GM12878 (cell line): ENCODE results near the gene TGFB1. TPM values are rescaled to one million over a fixed set of nuclear protein-coding genes. Genes with fewer than 3 reads are reported as not detected.

ENCODE experiments used
- ATAC-seq: fragments of 200-7000 bp; cut with Tn5 transposase; 3 replicates; pipeline ENCODE4 v1.9.1; 2020; ENCODE audit warnings: mild to moderate bottlenecking, moderate library complexity
- BruUV-seq: library from RNA; stranded (reverse); fragments of 400-500 nt; replicated peaks from 2 replicates; lab custom pipeline; 2021; lab: Mats Ljungman, UMichigan
- CTCF ChIA-PET: fragments of 300-600 bp; sonication (Branson Sonifier 250); formaldehyde crosslinking; extraction: SDS; loops from one replicate; lab custom pipeline; 2021; ENCODE audit warnings: inconsistent platforms; lab: Yijun Ruan, JAX
- POLR2A ChIA-PET: fragments of 350-600 bp; formaldehyde crosslinking; extraction: SDS; loops from one replicate; lab custom pipeline; 2021; ENCODE audit warnings: inconsistent platforms; lab: Charles Lee
- RAD21 ChIA-PET: fragments of 300-600 bp; sonication (Branson Sonifier 250); formaldehyde crosslinking; loops from one replicate; lab custom pipeline; 2023; ENCODE audit warnings: antibody characterized with exemption; ENCODE audit not compliant: unreplicated experiment; lab: Charles Lee
- SMC1A ChIA-PET: fragments of 300-600 bp; sonication (Branson Sonifier 250); formaldehyde crosslinking; loops from one replicate; lab custom pipeline; 2023; ENCODE audit not compliant: unreplicated experiment, uncharacterized antibody; lab: Charles Lee
- DNase-seq: peaks from one replicate; pipeline ENCODE4 v3.0.0-alpha.2; 2011; ENCODE audit warnings: low read depth, low spot score
- FAIRE-seq: peaks from 3 replicates; lab custom pipeline; 2011; peaks lifted over from hg19 to GRCh38; lab: Jason Lieb, UNC
- H2AFZ ChIP-seq: 2 replicates; pipeline ENCODE4 v1.6.0; 2011; ENCODE audit warnings: low read depth, low read length, control low read depth; ENCODE audit not compliant: control insufficient read depth
- H3K27ac ChIP-seq: 2 replicates; pipeline ENCODE4 v1.5.1; 2011; ENCODE audit warnings: control low read depth; ENCODE audit not compliant: control insufficient read depth, insufficient read depth
- H3K27me3 ChIP-seq, 2 experiments: replicated peaks in 1 of 2; 2 replicates each; pipeline versions ENCODE4 v1.6.0 to v1.6.1; 2011; ENCODE audit warnings: low read length in 1 of 2; ENCODE audit not compliant: control insufficient read depth in 2 of 2, insufficient read depth in 2 of 2
- H3K36me3 ChIP-seq, 2 experiments: 2 replicates each; pipeline ENCODE4 v1.5.1; 2011; ENCODE audit warnings: low read length in 1 of 2; ENCODE audit not compliant: control insufficient read depth in 2 of 2, insufficient read depth in 2 of 2
- H3K4me1 ChIP-seq: 2 replicates; pipeline ENCODE4 v1.6.1; 2011; ENCODE audit warnings: mild to moderate bottlenecking, low read length, moderate library complexity, mixed read lengths; ENCODE audit not compliant: control insufficient read depth, insufficient read depth
- H3K4me2 ChIP-seq: 2 replicates; pipeline ENCODE4 v1.6.0; 2011; ENCODE audit warnings: control low read depth; ENCODE audit not compliant: control insufficient read depth, insufficient read depth
- H3K4me3 ChIP-seq: fragments of 200-600 bp; sonication (generic); 2 replicates; pipeline ENCODE4 v1.5.1; 2016
- H3K79me2 ChIP-seq: 2 replicates; pipeline ENCODE4 v1.6.0; 2011; ENCODE audit warnings: low read length; ENCODE audit not compliant: control insufficient read depth, insufficient read depth
- H3K9ac ChIP-seq: 2 replicates; pipeline ENCODE4 v1.8.0; 2011; ENCODE audit warnings: low read length, control low read depth, mixed read lengths; ENCODE audit not compliant: control insufficient read depth, insufficient read depth
- H3K9me3 ChIP-seq: replicated peaks from 3 replicates; pipeline ENCODE4 v1.5.1; 2011; ENCODE audit warnings: mild to moderate bottlenecking, low read length; ENCODE audit not compliant: control insufficient read depth, insufficient read depth
- H4K20me1 ChIP-seq: 2 replicates; pipeline ENCODE4 v1.6.0; 2011; ENCODE audit not compliant: control insufficient read depth, insufficient read depth
- BACH1 ChIP-seq: fragments of 450-650 bp; IDR thresholded peaks from 2 replicates; pipeline ENCODE4 v1.6.1; 2017; ENCODE audit warnings: mild to moderate bottlenecking, borderline replicate concordance
- LARP7 ChIP-seq: fragments of 450-650 bp; IDR thresholded peaks from 2 replicates; pipeline ENCODE4 v1.6.1; 2017; ENCODE audit warnings: mild to moderate bottlenecking
- MYB ChIP-seq: fragments of 150-350 bp; IDR thresholded peaks from 2 replicates; pipeline ENCODE4 v1.6.1; 2014; ENCODE audit warnings: mild to moderate bottlenecking, low read depth, low read length, borderline replicate concordance
- POLR2AphosphoS2 ChIP-seq: IDR thresholded peaks from 2 replicates; pipeline ENCODE4 v1.6.1; 2011; ENCODE audit warnings: low read depth, mild to moderate bottlenecking, low read length, improper control_type of control experiment, moderate library complexity
- RUNX3 ChIP-seq: IDR thresholded peaks from 2 replicates; pipeline ENCODE4 v1.6.1; 2012; ENCODE audit warnings: low read length, inconsistent platforms
- SMAD1 ChIP-seq: fragments of 450-650 bp; IDR thresholded peaks from 2 replicates; pipeline ENCODE4 v1.6.1; 2018; ENCODE audit warnings: mild to moderate bottlenecking, low read depth; ENCODE audit not compliant: partially characterized antibody
- TBL1XR1 ChIP-seq: IDR thresholded peaks from 2 replicates; pipeline ENCODE4 v1.6.1; 2012; ENCODE audit warnings: low read depth, low read length, improper control_type of control experiment
- WGBS: methylation state at CpG from one replicate; pipeline ENCODE4 v1.1.6; 2016; ENCODE audit warnings: low lambda C conversion rate; ENCODE audit not compliant: insufficient replicate concordance, insufficient coverage; ENCODE audit errors: missing lambda C conversion rate; 5-methylcytosine and 5-hydroxymethylcytosine counted together
- in situ Hi-C: fragments of 300-500 bp; cut with MboI; formaldehyde crosslinking; loops from 9 replicates; pipeline ENCODE4 v1.14.3; 2018; ENCODE audit warnings: mixed read lengths
- intact Hi-C: fragments of 100-400 bp; cut with micrococcal nuclease; formaldehyde crosslinking; loops from one replicate; pipeline ENCODE4 v1.14.2; 2022; ENCODE audit not compliant: unreplicated experiment
- polyA plus RNA-seq, 11 experiments: library from polyadenylated mRNA; depleted of rRNA in 4 of 11; unstranded in 6 of 11; stranded (reverse) in 5 of 11; fragments of >200 nt; fragmentation: Nextera tagmentation in 4 of 11; fragmentation: Illumina TruSeq in 1 of 11; extraction: Ambion mirVana in 4 of 11; extraction: Trizol in 1 of 11; gene quantifications; 1 replicate in 1 of 11; 2 replicates in 10 of 11; pipeline versions ENCODE4 v1.2.1 to v1.2.3, GENCODE V29; 2011 to 2016; ENCODE audit warnings: inconsistent platforms in 2 of 11, missing spikeins in 2 of 11, low read depth in 1 of 11
- total RNA-seq, 4 experiments: library from RNA; depleted of rRNA in 3 of 4; stranded (reverse); fragments of >200 nt in 3 of 4; fragmentation: Illumina TruSeq in 1 of 4; extraction: Trizol in 1 of 4; gene quantifications; 2 replicates each; pipeline versions ENCODE4 v1.2.1 to v1.2.3, GENCODE V29; 2013 to 2021
- TF ChIP-seq, protein P1 (sequence below): IDR thresholded peaks from 2 replicates; pipeline ENCODE4 v1.6.1; 2011; ENCODE audit warnings: borderline replicate concordance, low read depth, mild to moderate bottlenecking, moderate library complexity, mixed read lengths, low read length; ENCODE audit not compliant: insufficient read depth; ENCODE audit errors: extremely low read length

The TGFB1 gene
- total and polyA plus RNA-seq, 10 of the 15 experiments (the other 5 are each of a cell fraction or from before 2014, with no cell fraction given), result 0.23 to 120 (median 10.9) TPM

DNA sequence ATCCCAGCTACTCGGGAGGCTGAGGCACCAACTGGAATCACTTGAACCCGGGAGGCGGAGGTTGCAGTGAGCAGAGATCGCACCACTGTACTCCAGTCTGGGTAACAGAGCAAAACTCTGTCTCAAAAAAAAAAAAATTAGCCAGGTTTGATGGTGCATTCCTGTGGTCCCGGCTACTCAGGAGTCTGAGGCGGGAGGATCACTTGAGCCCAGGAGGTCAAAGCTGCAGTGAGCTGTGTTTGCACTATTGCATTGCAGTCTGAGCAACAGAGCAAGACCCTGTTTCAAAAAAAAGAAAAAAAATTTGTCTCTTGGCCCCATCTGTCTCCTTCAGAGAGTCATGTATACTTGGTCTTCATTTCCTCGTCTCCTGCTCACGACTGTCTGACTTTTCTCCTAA lies 42.1 kb downstream of the TGFB1 start:
- peaks cover 28% of the 10 kb centered on the region for H3K4me1 ChIP-seq
- H3K9ac ChIP-seq, result no peak overlapping the region
- peaks cover 35% of the 10 kb centered on the region for H3K79me2 ChIP-seq
- RAD21 ChIA-PET, result interaction anchor here (0.9 to 4.8 kb wide), 2 partner anchors 47 to 237 kb away, joined by 3 to 42 read pairs; partner anchors contain the start of gene HNRNPUL1
- peak overlapping the region; percentile 98; the same call in 1 of the 2 replicates for H3K4me3 ChIP-seq
- ATAC-seq, result no peak
- WGBS, result 92% methylated on average over 8 of the region's 8 CpGs
- H3K27me3 ChIP-seq, result no peaks in the 10 kb centered on the region
- in situ Hi-C loops, result loop anchor here (5.0 kb wide), 1 partner anchor 109 kb away; no protein-coding TSS in a partner anchor
- POLR2A ChIA-PET, result no interaction called here
- no peaks in the 10 kb centered on the region for H3K9me3 ChIP-seq
- DNase-seq, result no peak
- FAIRE-seq, result no peak
- no peak for TF ChIP-seq MYB
- no peak for TF ChIP-seq POLR2AphosphoS2
- no peak for TF ChIP-seq TBL1XR1
- no peak for TF ChIP-seq BACH1
- TF ChIP-seq, protein P1, sequence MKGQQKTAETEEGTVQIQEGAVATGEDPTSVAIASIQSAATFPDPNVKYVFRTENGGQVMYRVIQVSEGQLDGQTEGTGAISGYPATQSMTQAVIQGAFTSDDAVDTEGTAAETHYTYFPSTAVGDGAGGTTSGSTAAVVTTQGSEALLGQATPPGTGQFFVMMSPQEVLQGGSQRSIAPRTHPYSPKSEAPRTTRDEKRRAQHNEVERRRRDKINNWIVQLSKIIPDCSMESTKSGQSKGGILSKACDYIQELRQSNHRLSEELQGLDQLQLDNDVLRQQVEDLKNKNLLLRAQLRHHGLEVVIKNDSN, result no peak
- no peak for TF ChIP-seq SMAD1
- TF ChIP-seq RUNX3, result no peak
- no peak for TF ChIP-seq LARP7
- TF ChIP-seq, all 136 proteins: peak for 0
- intact Hi-C loops, result loop anchor here (5.0 kb wide), 1 partner anchor 41 kb away; the partner anchor contains the start of gene TGFB1
- SMC1A ChIA-PET, result interaction anchor here (0.7 kb wide), 1 partner anchor 35 kb away, joined by 8 read pairs; no protein-coding TSS in a partner anchor
- Histone ChIP-seq H3K27ac (no peak overlapping the region), H2AFZ (no peak overlapping the region), H3K36me3 (peaks cover 8% of the 10 kb centered on the region in 2 experiments), H3K4me2 (peak overlapping the region; percentile 88), H4K20me1 (no peaks in the 10 kb centered on the region)
- CTCF ChIA-PET, result no interaction called here
- no TSS peak for BruUV-seq
